ENCODE results near the gene ATXN2.

DNA sequence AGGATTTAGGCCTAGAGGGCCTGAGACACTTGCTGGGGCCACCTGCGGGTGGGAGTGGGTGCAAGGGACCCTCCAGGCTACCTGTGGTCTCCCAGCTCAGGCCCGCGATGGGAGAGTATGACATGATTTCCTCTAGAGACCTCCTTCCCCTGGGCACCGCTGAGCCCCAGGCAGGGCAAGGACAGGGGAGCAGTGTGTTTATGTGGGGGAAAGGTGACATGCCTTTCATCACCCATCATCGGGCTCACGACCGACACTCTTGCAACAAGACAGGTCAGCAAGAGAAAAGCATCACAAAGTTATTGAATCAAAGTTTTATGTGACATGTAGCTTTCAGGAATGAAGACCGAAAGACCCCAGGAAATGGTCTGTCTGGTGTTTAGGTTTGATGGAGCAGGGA, 173.5 kb downstream of the ATXN2 start:
- TF ChIP-seq, protein P1, sequence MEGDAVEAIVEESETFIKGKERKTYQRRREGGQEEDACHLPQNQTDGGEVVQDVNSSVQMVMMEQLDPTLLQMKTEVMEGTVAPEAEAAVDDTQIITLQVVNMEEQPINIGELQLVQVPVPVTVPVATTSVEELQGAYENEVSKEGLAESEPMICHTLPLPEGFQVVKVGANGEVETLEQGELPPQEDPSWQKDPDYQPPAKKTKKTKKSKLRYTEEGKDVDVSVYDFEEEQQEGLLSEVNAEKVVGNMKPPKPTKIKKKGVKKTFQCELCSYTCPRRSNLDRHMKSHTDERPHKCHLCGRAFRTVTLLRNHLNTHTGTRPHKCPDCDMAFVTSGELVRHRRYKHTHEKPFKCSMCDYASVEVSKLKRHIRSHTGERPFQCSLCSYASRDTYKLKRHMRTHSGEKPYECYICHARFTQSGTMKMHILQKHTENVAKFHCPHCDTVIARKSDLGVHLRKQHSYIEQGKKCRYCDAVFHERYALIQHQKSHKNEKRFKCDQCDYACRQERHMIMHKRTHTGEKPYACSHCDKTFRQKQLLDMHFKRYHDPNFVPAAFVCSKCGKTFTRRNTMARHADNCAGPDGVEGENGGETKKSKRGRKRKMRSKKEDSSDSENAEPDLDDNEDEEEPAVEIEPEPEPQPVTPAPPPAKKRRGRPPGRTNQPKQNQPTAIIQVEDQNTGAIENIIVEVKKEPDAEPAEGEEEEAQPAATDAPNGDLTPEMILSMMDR (IDR thresholded peaks at IDR 0.05) = no peak
- no peak for TF ChIP-seq EZH2 (IDR thresholded peaks at IDR 0.05)

All from neural progenitor cell (in vitro differentiated cells).